Smooth muscle cell (in vitro differentiated cells): ENCODE measurements around the gene UQCR10. TPM values are rescaled to one million over a fixed set of nuclear protein-coding genes. Genes with fewer than 3 reads are reported as not detected.

Experiments
- DNase-seq: peaks from one replicate; lab custom pipeline; 2025; ENCODE audit not compliant: unreplicated experiment; lab: John Stamatoyannopoulos, UW
- H2AFZ ChIP-seq: fragments of 200-600 bp; sonication (generic); 2 replicates; pipeline ENCODE4 v1.6.0; 2016; ENCODE audit warnings: antibody characterized with exemption, low read depth, mild to moderate bottlenecking
- H3F3A ChIP-seq: fragments of 200-600 bp; sonication (generic); 2 replicates; pipeline ENCODE4 v1.6.0; 2017; ENCODE audit warnings: antibody characterized with exemption, low read depth
- H3K27ac ChIP-seq: fragments of 200-600 bp; sonication (generic); 2 replicates; pipeline ENCODE4 v1.5.1; 2016; ENCODE audit warnings: low read depth, mild to moderate bottlenecking
- H3K27me3 ChIP-seq: fragments of 200-600 bp; sonication (generic); 2 replicates; pipeline ENCODE4 v1.6.1; 2016; ENCODE audit warnings: low read depth, mild to moderate bottlenecking
- H3K36me3 ChIP-seq: fragments of 200-600 bp; sonication (generic); 2 replicates; pipeline ENCODE4 v1.5.1; 2016; ENCODE audit warnings: low read depth
- H3K4me1 ChIP-seq: fragments of 200-600 bp; sonication (generic); 2 replicates; pipeline ENCODE4 v1.5.1; 2016; ENCODE audit warnings: low read depth
- H3K4me2 ChIP-seq: fragments of 200-600 bp; sonication (generic); 2 replicates; pipeline ENCODE4 v1.6.0; 2016; ENCODE audit warnings: mild to moderate bottlenecking
- H3K4me3 ChIP-seq: fragments of 200-600 bp; sonication (generic); 2 replicates; pipeline ENCODE4 v1.5.1; 2016; ENCODE audit warnings: mild to moderate bottlenecking
- H3K79me2 ChIP-seq: fragments of 200-600 bp; sonication (generic); 2 replicates; pipeline ENCODE4 v1.6.0; 2016; ENCODE audit warnings: low read depth, mild to moderate bottlenecking
- H3K9ac ChIP-seq: fragments of 200-600 bp; sonication (generic); 2 replicates; pipeline ENCODE4 v1.6.0; 2016; ENCODE audit warnings: low read depth
- H3K9me3 ChIP-seq: fragments of 200-600 bp; sonication (generic); replicated peaks from 2 replicates; pipeline ENCODE4 v1.5.1; 2016; ENCODE audit warnings: low read depth
- H4K20me1 ChIP-seq: fragments of 200-600 bp; sonication (generic); 2 replicates; pipeline ENCODE4 v1.6.0; 2016; ENCODE audit warnings: low read depth
- WGBS: methylation state at CpG from one replicate; pipeline ENCODE4 v1.1.7; 2016; ENCODE audit warnings: low lambda C conversion rate; 5-methylcytosine and 5-hydroxymethylcytosine counted together
- polyA plus RNA-seq: library from polyadenylated mRNA; unstranded; fragments of >200 nt; fragmentation: Nextera tagmentation; extraction: Ambion mirVana; gene quantifications from 2 replicates; pipeline ENCODE4 v1.2.1, GENCODE V29; 2016
- total RNA-seq: library from RNA; depleted of rRNA; stranded (reverse); fragments of >200 nt; gene quantifications from 2 replicates; pipeline ENCODE4 v1.2.3, GENCODE V29; 2014
- TF ChIP-seq, protein P1 (sequence below): fragments of 200-600 bp; sonication (generic); IDR thresholded peaks from 2 replicates; pipeline ENCODE4 v1.5.1; 2017; ENCODE audit warnings: borderline replicate concordance, mild to moderate bottlenecking, antibody characterized with exemption; ENCODE audit not compliant: insufficient read depth, poor library complexity, severe bottlenecking

Gene UQCR10
- total RNA-seq: 72.3 and 102 TPM in 2 replicates
- polyA plus RNA-seq: 296 and 326 TPM in 2 replicates

- Histone ChIP-seq H3F3A (peaks cover 3% of the 10 kb centered on the region), H2AFZ (peak within 1 kb of the TSS; percentile 92), H3K27me3 (no peaks in the 10 kb centered on the region), H3K27ac (peak within 1 kb of the TSS; percentile 81), H3K36me3 (peaks cover 5% of the 10 kb centered on the region), H3K79me2 (peaks cover 34% of the 10 kb centered on the region), H3K9me3 (no peaks in the 10 kb centered on the region), H3K4me3 (peak within 1 kb of the TSS; percentile 95), H3K9ac (peak within 1 kb of the TSS; percentile 94), H3K4me2 (peak within 1 kb of the TSS; percentile 100), H3K4me1 (peaks cover 9% of the 10 kb centered on the region), H4K20me1 (no peaks in the 10 kb centered on the region)
- WGBS: 10% methylated on average over 46 of the region's 46 CpGs
- DNase-seq: peak; percentile 55
- TF ChIP-seq, protein P1, sequence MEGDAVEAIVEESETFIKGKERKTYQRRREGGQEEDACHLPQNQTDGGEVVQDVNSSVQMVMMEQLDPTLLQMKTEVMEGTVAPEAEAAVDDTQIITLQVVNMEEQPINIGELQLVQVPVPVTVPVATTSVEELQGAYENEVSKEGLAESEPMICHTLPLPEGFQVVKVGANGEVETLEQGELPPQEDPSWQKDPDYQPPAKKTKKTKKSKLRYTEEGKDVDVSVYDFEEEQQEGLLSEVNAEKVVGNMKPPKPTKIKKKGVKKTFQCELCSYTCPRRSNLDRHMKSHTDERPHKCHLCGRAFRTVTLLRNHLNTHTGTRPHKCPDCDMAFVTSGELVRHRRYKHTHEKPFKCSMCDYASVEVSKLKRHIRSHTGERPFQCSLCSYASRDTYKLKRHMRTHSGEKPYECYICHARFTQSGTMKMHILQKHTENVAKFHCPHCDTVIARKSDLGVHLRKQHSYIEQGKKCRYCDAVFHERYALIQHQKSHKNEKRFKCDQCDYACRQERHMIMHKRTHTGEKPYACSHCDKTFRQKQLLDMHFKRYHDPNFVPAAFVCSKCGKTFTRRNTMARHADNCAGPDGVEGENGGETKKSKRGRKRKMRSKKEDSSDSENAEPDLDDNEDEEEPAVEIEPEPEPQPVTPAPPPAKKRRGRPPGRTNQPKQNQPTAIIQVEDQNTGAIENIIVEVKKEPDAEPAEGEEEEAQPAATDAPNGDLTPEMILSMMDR: no peak
Measured at GRCh38 chr22:29767171-29768051, at the start of gene UQCR10. Gene UQCR10, plus strand, starts transcription at chr22:29767369. Its CDS starts 30 bp downstream, at chr22:29767399.

- Histone ChIP-seq H3K27me3 (peaks cover 61% of the 10 kb centered on the region), H3K27ac (no peak overlapping the region)
- no peak for DNase-seq
Measured at GRCh38 chr22:29717789-29718188, 49.4 kb upstream of the UQCR10 start.

GRCh38 chr22:29718949-29719898, 47.9 kb upstream of the UQCR10 start:
- Histone ChIP-seq H3K9ac (no peak overlapping the region), H3K36me3 (no peaks in the 10 kb centered on the region), H3K4me3 (no peak overlapping the region), H3F3A (no peaks in the 10 kb centered on the region), H3K9me3 (no peaks in the 10 kb centered on the region), H3K4me2 (peak overlapping the region; percentile 51), H3K4me1 (peaks cover 3% of the 10 kb centered on the region), H2AFZ (no peak overlapping the region), H3K27me3 (peaks cover 64% of the 10 kb centered on the region), H3K79me2 (no peaks in the 10 kb centered on the region), H4K20me1 (no peaks in the 10 kb centered on the region), H3K27ac (no peak overlapping the region)
- no peak for DNase-seq
- TF ChIP-seq, protein P1: no peak
- WGBS: 70% methylated on average over 20 of the region's 24 CpGs

More at GRCh38 chr22:29717789-29718188, 49.4 kb upstream of the UQCR10 start:
- Histone ChIP-seq H3K4me2 (no peak overlapping the region), H3K9me3 (no peaks in the 10 kb centered on the region), H3F3A (no peaks in the 10 kb centered on the region), H3K9ac (no peak overlapping the region), H2AFZ (no peak overlapping the region), H3K36me3 (no peaks in the 10 kb centered on the region), H4K20me1 (no peaks in the 10 kb centered on the region), H3K4me3 (no peak overlapping the region), H3K4me1 (peaks cover 3% of the 10 kb centered on the region), H3K79me2 (no peaks in the 10 kb centered on the region)
- 90% methylated on average over 11 of the region's 11 CpGs for WGBS
- TF ChIP-seq, protein P1: no peak
